HG03045 (cell line): ENCODE data around the gene JAG2.
"Not testable (repeated sequence)": the region's sequence is repeated elsewhere in the genome, so short reads cannot be mapped to it uniquely, and the experiment has no call there.

Experiments
- ATAC-seq: cut with Tn5 transposase; IDR thresholded peaks from one replicate; pipeline ENCODE4 v1.9.1; 2021; ENCODE audit warnings: mild to moderate bottlenecking, moderate library complexity; ENCODE audit not compliant: unreplicated experiment

JAG2 gene

GRCh38 chr14:105123064-105123665 lies 45.4 kb downstream of the JAG2 start:
- ATAC-seq = no peak

DNA sequence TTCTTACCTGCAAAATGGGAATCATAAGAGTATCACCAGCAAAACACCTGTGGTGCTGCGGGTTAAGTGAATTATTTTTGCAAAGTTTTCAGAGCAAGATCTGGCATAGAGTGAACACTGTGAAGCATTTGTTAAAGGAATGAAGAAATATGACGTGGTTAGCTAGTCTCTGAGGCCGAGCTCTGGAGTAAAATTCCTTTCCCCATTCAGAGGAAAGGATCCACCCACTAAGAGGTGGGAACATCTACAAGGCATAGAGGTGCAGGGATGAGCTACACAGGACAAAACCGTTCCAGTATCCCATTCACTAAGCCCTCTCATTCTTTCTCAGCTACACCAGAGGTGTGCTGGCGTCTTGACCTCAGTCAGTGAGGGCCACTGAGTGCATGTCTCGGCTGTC lies 48.5 kb downstream of the JAG2 start:
- ATAC-seq = no peak

GRCh38 chr14:105119408-105120025 lies 49.1 kb downstream of the JAG2 start:
- no peak for ATAC-seq

- ATAC-seq = no peak
Observed at GRCh38 chr14:105118646-105119407, 49.7 kb downstream of the JAG2 start.

- no peak for ATAC-seq
Observed at GRCh38 chr14:105117710-105118385, 50.7 kb downstream of the JAG2 start.

- ATAC-seq = no peak
Observed at GRCh38 chr14:105117257-105117646, 51.3 kb downstream of the JAG2 start.

DNA sequence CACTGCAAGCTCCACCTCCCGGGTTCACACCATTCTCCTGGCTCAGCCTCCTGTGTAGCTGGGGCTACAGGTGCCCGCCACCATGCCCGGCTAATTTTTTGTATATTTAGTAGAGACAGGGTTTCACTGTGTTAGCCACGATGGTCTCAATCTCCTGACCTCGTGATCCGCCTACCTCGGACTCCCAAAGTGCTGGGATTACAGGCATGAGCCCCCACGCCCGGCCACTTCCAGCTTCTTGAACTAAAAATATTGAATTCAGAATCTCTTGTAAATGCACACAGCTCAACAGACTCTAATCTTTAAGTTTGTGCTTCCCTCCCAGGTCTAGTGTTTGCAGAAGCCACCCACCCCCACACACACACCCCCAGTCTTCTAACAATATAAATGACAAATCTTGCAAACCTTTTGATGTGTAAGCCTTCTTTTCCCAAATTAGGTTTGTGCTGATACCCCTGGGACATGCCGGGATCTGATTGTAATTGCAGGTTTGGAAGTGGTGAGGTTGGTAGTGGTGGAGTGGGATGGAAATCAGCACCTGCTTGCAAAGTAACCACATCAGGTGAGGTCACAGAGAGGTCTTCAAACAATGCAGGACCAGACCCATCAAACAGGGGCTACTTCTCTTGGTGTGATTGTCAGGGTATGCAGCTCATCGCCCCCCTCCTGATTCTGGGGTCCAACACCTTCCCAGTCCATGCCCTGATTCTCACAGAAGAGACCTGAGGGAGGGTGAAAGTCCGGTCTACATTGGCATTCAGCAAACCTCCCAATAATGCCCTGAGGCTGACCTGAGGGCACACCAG lies 51.9 kb downstream of the JAG2 start:
- no peak for ATAC-seq

GRCh38 chr14:105109243-105109642 lies 59.3 kb downstream of the JAG2 start:
- not testable (repeated sequence) for ATAC-seq

- no peak for ATAC-seq
Observed at GRCh38 chr14:105108516-105108864, 60.1 kb downstream of the JAG2 start.

DNA sequence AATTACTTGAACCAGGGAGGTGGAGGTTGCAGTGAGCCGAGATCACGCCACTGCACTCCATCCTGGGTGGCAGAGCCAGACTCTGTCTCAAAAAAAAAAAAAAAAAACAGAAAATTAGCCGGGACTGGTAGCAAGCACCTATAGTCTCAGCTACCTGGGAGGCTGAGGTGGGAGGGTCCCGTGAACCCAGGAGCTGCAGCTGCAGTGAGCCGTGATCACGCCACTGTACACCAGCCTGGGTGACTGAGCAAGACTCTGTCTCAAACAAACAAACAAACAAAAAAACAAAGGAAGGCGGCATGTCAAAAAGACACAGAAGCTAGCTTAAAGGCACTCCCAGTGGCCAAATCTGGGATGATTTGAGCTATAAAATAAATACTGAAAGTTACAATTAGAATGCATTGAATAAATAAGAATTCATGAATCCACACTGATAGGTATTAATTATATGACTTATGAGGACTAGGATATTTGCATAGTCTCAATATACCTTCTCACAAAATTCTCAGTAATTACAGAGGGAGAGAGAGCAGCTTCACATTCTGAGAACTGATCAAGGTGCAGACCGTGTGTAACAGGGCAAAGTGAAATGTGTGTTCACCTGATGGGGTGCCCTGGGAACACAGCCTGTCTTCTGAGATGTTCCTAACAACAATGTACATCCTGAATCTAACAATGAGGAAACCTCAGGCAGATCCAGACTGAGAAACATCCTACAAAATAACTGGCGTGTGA lies 60.6 kb downstream of the JAG2 start:
- no peak for ATAC-seq

- ATAC-seq = no peak
Observed at GRCh38 chr14:105107351-105107750, 61.2 kb downstream of the JAG2 start.

- ATAC-seq = no peak
Observed at GRCh38 chr14:105105158-105105557, 63.4 kb downstream of the JAG2 start.

DNA sequence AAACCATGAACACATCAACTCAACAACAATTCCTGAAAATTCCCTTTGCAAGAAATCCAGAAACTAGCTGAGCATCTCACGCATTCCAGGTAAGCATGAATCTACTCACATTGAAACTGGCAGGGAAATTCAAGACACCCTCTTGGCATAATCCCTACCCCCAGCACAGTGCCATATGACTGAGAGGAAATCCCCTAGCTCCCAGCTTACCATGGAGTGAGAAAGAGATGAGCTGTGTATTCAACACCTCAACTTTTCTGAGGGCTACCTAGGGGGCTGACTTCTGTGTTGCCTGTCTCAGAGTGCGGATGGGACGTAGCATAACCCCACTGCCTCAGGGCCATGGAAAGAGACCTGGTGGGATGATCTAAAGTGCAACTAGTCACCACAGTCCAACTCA lies 65.7 kb downstream of the JAG2 start:
- no peak for ATAC-seq

GRCh38 chr14:105102361-105102870 lies 66.2 kb downstream of the JAG2 start:
- no peak for ATAC-seq

DNA sequence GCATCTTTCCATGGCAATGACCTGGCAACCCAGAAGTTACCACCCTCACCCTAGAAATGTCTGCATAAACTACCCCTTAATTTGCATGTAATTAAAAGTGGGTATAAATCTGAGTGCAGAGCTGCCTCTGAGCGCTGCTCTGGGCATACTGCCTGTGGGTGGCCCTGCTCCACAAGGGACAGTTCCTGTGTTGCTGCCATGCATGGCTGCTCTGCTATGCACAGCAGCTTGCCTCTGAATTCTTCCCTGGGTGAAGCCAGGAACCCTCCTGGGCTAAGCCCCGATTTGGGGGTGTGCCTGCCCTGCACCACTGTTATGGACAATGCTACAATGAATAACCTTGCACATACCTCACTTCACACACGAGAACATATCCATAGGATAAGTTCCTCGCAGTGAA lies 67.7 kb downstream of the JAG2 start:
- ATAC-seq = no peak

GRCh38 chr14:105099778-105100177 lies 68.8 kb downstream of the JAG2 start:
- no peak for ATAC-seq

GRCh38 chr14:105098316-105098715 lies 70.3 kb downstream of the JAG2 start:
- no peak for ATAC-seq

DNA sequence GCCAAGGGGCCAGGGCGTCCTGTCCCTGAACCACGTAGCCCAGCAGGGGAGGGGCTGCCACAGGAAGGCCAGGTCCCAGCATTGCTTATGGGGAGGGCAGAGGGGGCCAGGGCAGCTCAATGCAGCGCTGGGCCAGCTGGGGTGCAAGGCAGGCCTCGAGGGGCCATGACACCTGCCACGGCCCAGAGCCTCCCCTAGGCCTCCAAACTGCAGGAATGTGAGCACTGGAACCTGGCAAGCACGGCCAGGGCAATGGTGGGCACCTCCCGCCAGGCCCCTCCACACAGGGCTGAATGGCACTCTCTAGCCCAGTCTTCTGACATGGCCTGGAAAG lies 70.8 kb downstream of the JAG2 start:
- no peak for ATAC-seq

DNA sequence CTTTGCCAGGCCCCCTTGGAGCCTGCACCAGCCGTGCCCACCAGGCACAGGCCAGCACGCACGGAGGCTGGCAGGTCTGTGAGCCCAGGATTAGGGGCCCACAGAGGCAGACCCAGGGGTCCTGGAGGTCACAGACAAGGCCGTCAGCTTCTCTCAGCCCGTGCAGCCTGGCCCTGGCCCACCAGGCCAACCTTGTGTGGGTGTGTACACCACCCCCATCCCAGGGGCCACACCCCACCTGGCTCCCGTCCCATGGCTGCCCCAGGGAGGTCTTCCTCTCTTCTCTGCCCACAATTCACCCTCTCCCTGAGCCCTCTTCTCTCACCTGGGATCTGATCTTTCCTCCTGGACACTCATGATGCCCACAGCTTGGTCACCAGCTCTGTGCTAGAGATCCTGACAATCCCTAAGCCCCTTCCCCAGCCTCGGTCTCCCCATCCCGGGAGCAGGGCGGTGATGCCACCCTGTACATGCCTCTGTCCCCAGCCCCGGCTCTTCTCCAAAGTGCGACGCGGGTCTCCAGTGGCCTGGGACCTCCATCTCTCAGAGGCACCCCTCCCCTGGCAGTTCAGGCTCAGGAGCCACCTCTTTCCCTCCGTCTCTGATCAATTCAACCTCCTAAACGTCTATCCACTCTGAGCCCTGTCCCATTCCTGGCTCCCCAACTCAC lies 72.2 kb downstream of the JAG2 start:
- no peak for ATAC-seq
